Activated CD8-positive, alpha-beta memory T cell treated with anti-CD3 and anti-CD28 coated beads for 24 hours (primary cell): ENCODE data around the gene HHAT.

ENCODE experiments used
- DNase-seq: peaks from one replicate; pipeline ENCODE4 v3.0.0-alpha.2; 2020

The HHAT gene

GRCh38 chr1:210328746-210329503 is at the start of gene HHAT:
TSS of gene HHAT (plus strand) at chr1:210328902. CDS start at chr1:210348976, 20,074 bp downstream.
- DNase-seq = peak; percentile 86

GRCh38 chr1:210280221-210280620 is 48.5 kb upstream of the HHAT start:
- DNase-seq = no peak

- no peak for DNase-seq
These were observed 40.6 kb upstream of the HHAT start for GRCh38 chr1:210288116-210288515.

- no peak for DNase-seq
These were observed 39.5 kb upstream of the HHAT start for GRCh38 chr1:210289248-210289647.

- DNase-seq = no peak
These were observed 37.5 kb upstream of the HHAT start for GRCh38 chr1:210291081-210291764.

GRCh38 chr1:210291786-210292230 is 36.9 kb upstream of the HHAT start:
- no peak for DNase-seq

- DNase-seq = peak; percentile 65
These were observed 36.4 kb upstream of the HHAT start for GRCh38 chr1:210292231-210292871.

- no peak for DNase-seq
These were observed 35.5 kb upstream of the HHAT start for GRCh38 chr1:210293171-210293607.

- no peak for DNase-seq
These were observed 33.5 kb upstream of the HHAT start for GRCh38 chr1:210294999-210295745.

GRCh38 chr1:210296682-210297081 is 32.0 kb upstream of the HHAT start:
- DNase-seq = no peak

- DNase-seq = no peak
These were observed 30.4 kb upstream of the HHAT start for GRCh38 chr1:210298296-210298695.

- no peak for DNase-seq
These were observed 29.8 kb upstream of the HHAT start for GRCh38 chr1:210298936-210299335.

GRCh38 chr1:210299501-210299900 is 29.2 kb upstream of the HHAT start:
- DNase-seq = no peak

- no peak for DNase-seq
These were observed 27.6 kb upstream of the HHAT start for GRCh38 chr1:210300923-210301614.

- DNase-seq = no peak
These were observed 27.1 kb upstream of the HHAT start for GRCh38 chr1:210301615-210302000.

- DNase-seq = no peak
These were observed 26.2 kb upstream of the HHAT start for GRCh38 chr1:210302501-210302900.

GRCh38 chr1:210303391-210303790 is 25.3 kb upstream of the HHAT start:
- no peak for DNase-seq

GRCh38 chr1:210310562-210311153 is 18.0 kb upstream of the HHAT start:
- DNase-seq = no peak

GRCh38 chr1:210311726-210312493 is 16.8 kb upstream of the HHAT start:
- no peak for DNase-seq

GRCh38 chr1:210313046-210313595 is 15.6 kb upstream of the HHAT start:
- no peak for DNase-seq

- DNase-seq = no peak
These were observed 14.8 kb upstream of the HHAT start for GRCh38 chr1:210313921-210314320.
